Epithelial cell of prostate (primary cell): Measurements from ENCODE around the gene CAPN15.

Experiments
- DNase-seq: peaks from one replicate; pipeline ENCODE4 v3.0.0-alpha.2; 2011; ENCODE audit warnings: low read depth, low spot score
- H3K27ac ChIP-seq: fragments of 450-650 bp; 2 replicates; pipeline ENCODE4 v1.5.1; 2017; ENCODE audit warnings: mild to moderate bottlenecking

CAPN15 gene

GRCh38 chr16:572865-573650 is 45.5 kb downstream of the CAPN15 start:
- DNase-seq: no peak
- H3K27ac ChIP-seq: no peak overlapping the region

GRCh38 chr16:574021-574760 is 46.7 kb downstream of the CAPN15 start:
- no peak overlapping the region for H3K27ac ChIP-seq
- no peak for DNase-seq

DNA sequence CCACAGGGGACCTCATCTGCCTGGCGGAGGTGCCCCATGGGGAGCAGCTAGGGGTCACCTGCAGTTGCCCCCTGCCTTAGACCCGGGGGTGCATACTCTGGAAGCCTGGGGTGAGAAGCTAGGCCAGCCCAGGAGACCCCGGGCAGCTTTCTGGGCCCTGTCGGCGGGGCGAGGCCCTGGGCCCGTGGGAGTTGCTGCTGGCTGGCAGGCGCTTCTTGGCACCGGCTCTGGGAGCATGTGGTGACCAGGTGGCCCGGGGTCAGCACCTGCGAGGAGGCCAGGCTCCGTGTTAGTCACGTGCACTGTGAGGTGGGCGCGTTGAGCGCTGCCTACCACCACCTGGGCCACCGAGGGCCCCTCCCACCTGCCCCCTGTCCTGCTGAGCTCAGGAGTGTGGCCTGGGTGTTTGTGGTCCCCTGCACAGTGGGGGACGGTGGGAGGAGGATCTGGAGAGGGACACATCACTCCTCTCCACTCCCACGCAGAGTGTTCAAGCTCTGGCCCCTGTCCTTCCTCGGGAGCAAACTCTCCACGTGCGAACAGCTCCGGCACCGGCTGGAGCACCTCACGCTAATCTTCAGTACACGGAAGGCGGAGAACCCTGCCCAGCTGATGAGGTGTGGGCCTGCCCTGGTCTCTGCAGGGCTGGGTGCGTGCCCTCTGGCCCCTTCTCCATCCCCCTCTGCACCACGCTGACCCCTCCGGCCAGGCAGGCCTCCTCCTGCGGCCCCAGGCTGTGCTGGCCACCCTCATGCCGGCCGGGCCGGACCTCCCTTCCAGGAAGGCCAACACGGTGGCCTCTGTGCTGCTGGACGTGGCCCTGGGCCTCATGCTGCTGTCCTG is 48.1 kb downstream of the CAPN15 start:
- no peak overlapping the region for H3K27ac ChIP-seq

GRCh38 chr16:576197-576822 is 48.8 kb downstream of the CAPN15 start:
- H3K27ac ChIP-seq: no peak overlapping the region
- no peak for DNase-seq

More for the DNA sequence above, 48.1 kb downstream of the CAPN15 start:
- no peak for DNase-seq

GRCh38 chr16:576823-577201 is 49.3 kb downstream of the CAPN15 start:
- H3K27ac ChIP-seq: no peak overlapping the region

GRCh38 chr16:577796-578195 is 50.3 kb downstream of the CAPN15 start:
- no peak for DNase-seq
- no peak overlapping the region for H3K27ac ChIP-seq

More at GRCh38 chr16:576823-577201, 49.3 kb downstream of the CAPN15 start:
- no peak for DNase-seq

DNA sequence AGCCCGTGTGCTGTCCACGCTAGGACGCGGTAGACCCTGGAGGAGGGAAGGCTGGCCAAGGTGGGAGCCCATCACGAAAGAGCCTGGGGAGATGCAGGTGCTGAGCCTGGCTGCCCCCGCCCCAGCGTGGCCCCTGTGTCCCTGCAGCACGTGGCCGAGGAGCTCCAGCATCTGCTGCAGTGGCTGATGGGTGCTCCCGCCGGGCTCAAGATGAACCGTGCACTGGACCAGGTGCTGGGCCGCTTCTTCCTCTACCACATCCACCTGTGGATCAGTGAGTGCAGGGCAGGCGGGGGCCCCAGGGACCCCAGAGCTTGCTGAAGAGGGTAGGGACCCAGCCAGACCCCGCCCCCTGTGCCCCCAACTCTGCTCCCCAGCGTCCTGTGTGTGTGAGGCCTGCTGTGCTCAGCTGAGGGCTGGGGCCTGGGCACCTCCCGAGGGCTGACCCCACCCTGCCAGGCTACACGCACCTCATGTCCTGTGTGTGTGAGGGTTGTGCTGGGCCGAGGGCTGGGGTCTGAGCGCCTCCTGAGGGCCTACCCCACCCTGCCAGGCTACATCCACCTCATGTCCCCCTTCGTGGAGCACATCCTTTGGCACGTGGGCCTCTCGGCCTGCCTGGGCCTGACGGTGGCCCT is 50.8 kb downstream of the CAPN15 start:
- H3K27ac ChIP-seq: no peak overlapping the region
- no peak for DNase-seq

DNA sequence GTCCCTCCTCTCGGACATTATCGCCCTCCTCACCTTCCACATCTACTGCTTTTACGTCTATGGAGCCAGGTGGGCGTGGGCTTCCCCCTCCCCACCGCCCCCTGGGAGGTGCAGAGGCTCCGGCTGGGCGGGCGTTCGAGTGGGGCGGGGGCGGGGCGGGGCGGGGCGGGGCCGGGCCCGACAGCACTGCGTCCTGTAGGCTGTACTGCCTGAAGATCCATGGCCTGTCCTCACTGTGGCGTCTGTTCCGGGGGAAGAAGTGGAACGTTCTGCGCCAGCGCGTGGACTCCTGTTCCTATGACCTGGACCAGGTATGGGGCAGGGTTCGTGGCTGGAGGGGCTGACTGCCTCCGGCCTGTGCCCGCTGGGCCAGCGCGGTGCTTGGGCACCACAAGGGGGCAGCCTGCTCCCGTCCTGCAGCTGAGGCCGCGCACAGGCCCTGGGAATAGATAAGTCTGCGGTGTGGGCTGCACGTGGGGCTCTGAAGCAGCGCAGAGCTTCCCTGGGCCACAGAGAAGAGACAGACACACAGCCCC is 51.4 kb downstream of the CAPN15 start:
- H3K27ac ChIP-seq: no peak overlapping the region
- DNase-seq: no peak

DNA sequence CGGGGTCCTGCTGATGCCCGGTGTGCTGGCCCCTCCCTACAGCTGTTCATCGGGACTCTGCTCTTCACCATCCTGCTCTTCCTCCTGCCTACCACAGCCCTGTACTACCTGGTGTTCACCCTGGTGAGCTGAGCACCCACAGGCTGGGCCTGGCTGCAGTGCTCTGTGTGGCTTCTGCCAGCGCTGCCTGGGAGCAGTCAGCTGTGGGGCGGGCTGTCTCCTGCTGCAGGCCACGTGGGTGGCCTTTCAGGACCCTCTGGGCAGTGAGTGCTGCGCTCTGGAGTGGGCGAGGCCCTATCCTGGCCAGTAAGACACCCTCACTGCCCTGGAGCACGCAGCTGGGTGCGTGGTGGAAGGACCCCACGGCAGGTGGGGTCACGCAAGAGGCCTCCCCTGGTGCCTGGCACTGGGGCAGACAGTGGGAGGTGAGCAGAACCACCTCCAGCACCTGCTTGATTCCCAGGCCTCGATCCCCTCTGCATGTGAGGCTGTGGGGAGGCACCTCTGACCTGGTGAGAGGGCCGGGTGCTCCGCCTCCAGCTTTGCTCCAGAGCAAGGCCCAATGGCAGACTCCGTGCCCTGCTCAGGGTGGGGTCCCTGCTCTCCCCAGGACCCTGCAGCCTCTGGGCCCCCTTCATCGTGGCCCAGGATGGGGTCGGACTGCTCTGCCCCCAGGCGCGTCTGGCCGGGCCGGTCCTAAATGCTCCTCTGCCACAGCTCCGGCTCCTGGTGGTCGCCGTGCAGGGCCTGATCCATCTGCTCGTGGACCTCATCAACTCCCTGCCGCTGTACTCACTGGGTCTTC is 52.8 kb downstream of the CAPN15 start:
- H3K27ac ChIP-seq: no peak overlapping the region
- DNase-seq: no peak

GRCh38 chr16:580946-581498 is 53.5 kb downstream of the CAPN15 start:
- no peak overlapping the region for H3K27ac ChIP-seq
- no peak for DNase-seq

DNA sequence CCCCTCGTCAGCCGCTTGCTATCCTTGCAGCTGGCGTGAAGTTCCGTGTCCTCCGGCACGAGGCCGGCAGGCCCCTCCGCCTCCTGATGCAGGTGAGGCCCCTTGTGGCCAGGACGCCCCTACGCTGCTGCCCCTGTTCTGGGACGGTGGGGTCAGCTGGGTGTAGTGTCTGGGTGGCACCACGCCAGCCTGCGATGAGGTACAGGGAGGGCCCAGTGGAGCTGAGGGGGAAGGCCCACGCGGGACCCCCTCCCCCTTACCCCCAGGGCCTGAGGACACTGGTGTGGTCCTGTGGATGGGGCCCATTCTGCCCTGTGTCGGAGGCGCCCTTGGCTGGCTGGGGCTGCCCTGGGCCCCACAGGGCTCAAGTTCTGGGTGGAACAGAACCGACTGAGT is 54.7 kb downstream of the CAPN15 start:
- DNase-seq: no peak
- H3K27ac ChIP-seq: no peak overlapping the region

DNA sequence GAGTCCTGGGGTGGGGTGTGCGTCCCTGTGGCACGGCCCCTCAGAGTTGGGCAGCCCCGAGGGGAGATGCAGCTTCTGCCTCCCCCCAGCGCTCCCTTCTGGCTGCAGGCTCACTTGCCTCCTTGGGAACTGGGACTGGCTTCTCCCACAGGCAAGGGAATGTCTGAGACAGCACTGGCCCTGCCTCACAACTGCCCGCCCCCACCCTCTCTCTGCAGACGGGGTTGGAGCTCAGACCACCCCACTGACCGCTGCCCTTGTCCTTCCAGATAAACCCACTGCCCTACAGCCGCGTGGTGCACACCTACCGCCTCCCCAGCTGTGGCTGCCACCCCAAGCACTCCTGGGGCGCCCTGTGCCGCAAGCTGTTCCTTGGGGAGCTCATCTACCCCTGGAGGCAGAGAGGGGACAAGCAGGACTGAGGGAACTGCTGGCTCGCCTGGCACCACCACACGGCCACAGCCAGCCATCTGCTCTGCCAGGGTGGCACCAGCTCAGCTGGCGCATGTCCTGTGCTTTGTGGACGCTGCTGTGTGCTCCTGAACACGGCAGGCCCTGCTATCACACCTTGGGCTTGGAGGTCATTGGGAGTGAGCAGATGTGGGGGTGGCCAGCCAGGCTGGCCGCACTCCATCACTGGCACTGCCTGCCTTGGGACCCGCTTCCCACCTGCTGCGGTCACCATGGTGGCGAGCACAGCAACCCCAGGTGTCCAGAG is 55.3 kb downstream of the CAPN15 start:
- H3K27ac ChIP-seq: no peak overlapping the region
- DNase-seq: no peak

DNA sequence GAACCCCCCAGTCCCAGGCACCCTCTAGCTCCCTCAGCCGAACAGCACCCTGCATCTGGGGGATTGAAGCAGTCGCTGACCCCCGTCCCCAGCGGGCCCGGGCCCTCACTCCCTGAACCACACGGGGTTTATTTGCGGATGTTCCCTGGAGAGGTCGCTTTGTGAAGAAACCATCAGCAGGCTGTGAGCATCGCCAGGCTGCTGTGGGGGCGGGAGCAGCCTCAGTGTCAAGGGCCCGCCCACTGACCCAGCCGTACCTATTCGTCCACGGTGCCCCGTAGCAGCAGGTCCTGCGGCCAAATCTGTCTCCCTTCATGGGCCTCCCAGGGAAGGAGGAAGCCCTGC is 55.9 kb downstream of the CAPN15 start:
- DNase-seq: no peak
- no peak overlapping the region for H3K27ac ChIP-seq

- H3K27ac ChIP-seq: no peak overlapping the region
- no peak for DNase-seq
Measured at GRCh38 chr16:583815-584591, 56.5 kb downstream of the CAPN15 start.

DNA sequence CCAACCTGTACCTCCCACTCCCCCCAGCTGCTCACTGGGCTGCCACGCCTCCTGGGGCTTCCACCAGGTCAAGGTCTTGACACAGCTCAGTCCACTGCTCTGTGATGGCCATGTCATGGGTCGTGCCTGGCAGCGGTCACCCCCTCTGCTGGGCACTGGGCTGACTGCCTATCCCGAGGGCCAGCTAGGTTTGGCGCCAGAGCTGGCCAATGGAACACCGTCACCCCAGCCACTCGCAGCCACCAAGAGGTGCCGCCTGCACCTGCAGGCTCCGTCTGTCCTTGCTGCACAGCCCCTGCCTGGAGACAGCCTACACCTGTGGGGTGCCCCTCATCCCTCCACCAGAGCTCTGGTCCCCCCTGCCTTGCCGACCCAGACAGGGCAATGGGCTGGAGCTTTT is 57.8 kb downstream of the CAPN15 start:
- no peak overlapping the region for H3K27ac ChIP-seq
- DNase-seq: no peak

- no peak overlapping the region for H3K27ac ChIP-seq
- DNase-seq: no peak
Measured at GRCh38 chr16:586047-586644, 58.6 kb downstream of the CAPN15 start.
